RPMI8226 (cell line): Measurements from ENCODE around the gene AGBL5.

Experiments used
- DNase-seq: peaks from one replicate; pipeline ENCODE4 v3.0.0-alpha.2; 2015

The AGBL5 gene

GRCh38 chr2:27080140-27080469 lies 28.6 kb downstream of the AGBL5 start:
- DNase-seq = no peak

- no peak for DNase-seq
These were observed 29.1 kb downstream of the AGBL5 start for GRCh38 chr2:27080603-27080936.

GRCh38 chr2:27081984-27082772 lies 30.7 kb downstream of the AGBL5 start:
- DNase-seq = peak; percentile 23

- no peak for DNase-seq
These were observed 31.4 kb downstream of the AGBL5 start for GRCh38 chr2:27082773-27083409.

- no peak for DNase-seq
These were observed 32.2 kb downstream of the AGBL5 start for GRCh38 chr2:27083410-27084296.

- no peak for DNase-seq
These were observed 33.0 kb downstream of the AGBL5 start for GRCh38 chr2:27084297-27085061.

- no peak for DNase-seq
These were observed 33.7 kb downstream of the AGBL5 start for GRCh38 chr2:27085062-27085672.

- DNase-seq = peak; percentile 73
These were observed 34.2 kb downstream of the AGBL5 start for GRCh38 chr2:27085673-27086089.

- DNase-seq = peak; percentile 45
These were observed 34.7 kb downstream of the AGBL5 start for GRCh38 chr2:27086090-27086723.

- peak; percentile 95 for DNase-seq
These were observed 35.5 kb downstream of the AGBL5 start, which contains the start of gene KHK for GRCh38 chr2:27086724-27087593. Gene KHK (plus strand): TSS chr2:27086772. CDS start chr2:27087260, 488 bp downstream.

GRCh38 chr2:27087823-27088410 lies 36.4 kb downstream of the AGBL5 start:
- no peak for DNase-seq

- DNase-seq = no peak
These were observed 37.2 kb downstream of the AGBL5 start for GRCh38 chr2:27088634-27089033.

GRCh38 chr2:27089111-27089954 lies 37.9 kb downstream of the AGBL5 start:
- DNase-seq = no peak

GRCh38 chr2:27091746-27092695 lies 40.6 kb downstream of the AGBL5 start:
- DNase-seq = no peak

GRCh38 chr2:27092696-27093429 lies 41.4 kb downstream of the AGBL5 start:
- DNase-seq = no peak

- DNase-seq = no peak
These were observed 42.2 kb downstream of the AGBL5 start for GRCh38 chr2:27093430-27094352.
